Measurements from ENCODE around the gene EI24. TPM values are rescaled to one million over a fixed set of nuclear protein-coding genes. Genes with fewer than 3 reads are reported as not detected.

Gene EI24
- total and polyA plus RNA-seq, 2 donors (not counting 3 experiments of a cell fraction or from before 2014, with no cell fraction given): 115 to 192 TPM

DNA sequence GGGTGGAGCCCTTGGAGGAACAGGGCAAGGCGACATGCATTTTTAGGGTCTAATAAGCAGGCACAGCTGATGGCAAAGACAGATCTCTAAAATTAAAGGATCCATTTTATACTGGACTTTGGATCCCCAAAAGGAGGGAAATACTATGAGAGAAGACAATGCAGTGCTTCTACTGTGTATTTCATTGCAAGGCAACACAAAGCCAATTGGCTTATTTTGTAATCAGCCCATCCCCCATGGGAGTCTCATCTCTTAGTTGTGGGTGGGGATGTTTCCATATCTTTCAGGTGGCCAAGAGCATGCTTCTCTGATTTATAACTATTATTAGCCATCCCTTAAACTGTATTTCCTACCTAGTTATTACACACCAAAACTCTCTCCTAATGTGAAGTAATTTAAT is 18.5 kb upstream of the EI24 start:
- no peaks in the 10 kb centered on the region for H4K20me1 ChIP-seq (replicated peaks; ENCODE audit: control insufficient read depth, extremely low read depth, insufficient read depth, low read length)
- POLR2A ChIA-PET: no interaction called here
- intact Hi-C loops (cut with micrococcal nuclease): no loop called here

More for the DNA sequence above, 18.5 kb upstream of the EI24 start:
- no peaks in the 10 kb centered on the region for H3K4me1 ChIP-seq (ENCODE audit: control insufficient read depth, extremely low read depth, insufficient read depth, low read length)
- no peaks in the 10 kb centered on the region for H3K36me3 ChIP-seq (ENCODE audit: control insufficient read depth in 2 of 2, extremely low read depth in 1 of 2, insufficient read depth in 2 of 2, low read length in 2 of 2)
- dilution Hi-C loops (cut with MboI; ENCODE audit: extremely low pct_ligation_motif_present, low sequenced_read_pairs): no loop called here
- no peak overlapping the region for H3K27ac ChIP-seq (ENCODE audit: insufficient read depth, low read depth, low read length)
- no peak for FAIRE-seq
- no peak overlapping the region for H3K9ac ChIP-seq (replicated peaks; ENCODE audit: extremely low read depth, insufficient read depth, low read length)
- peaks cover 0 to 2% of the 10 kb centered on the region in 2 experiments for H3K27me3 ChIP-seq (ENCODE audit: control insufficient read depth in 2 of 2, insufficient read depth in 2 of 2, low read length in 2 of 2)
- TF ChIP-seq GATA2 (IDR thresholded peaks at IDR 0.05; ENCODE audit: insufficient read depth, insufficient read length, low read depth, low read length): no peak
- TF ChIP-seq CTCF (IDR thresholded peaks at IDR 0.05; ENCODE audit: extremely low read depth in 1 of 2, insufficient read depth in 1 of 2, low read depth in 1 of 2, low read length in 2 of 2): no peak
- no peak for TF ChIP-seq POLR2AphosphoS5 (IDR thresholded peaks at IDR 0.05; ENCODE audit: insufficient read depth, low read depth, low read length)
- TF ChIP-seq JUN (IDR thresholded peaks at IDR 0.05; ENCODE audit: borderline replicate concordance, insufficient read depth, insufficient read length, low read depth): no peak
- TF ChIP-seq MAX (IDR thresholded peaks at IDR 0.05; ENCODE audit: insufficient read depth, insufficient read length): no peak
- TF ChIP-seq FOS (IDR thresholded peaks at IDR 0.05; ENCODE audit: borderline replicate concordance, insufficient read depth, low read length): no peak
- TF ChIP-seq EZH2 (IDR thresholded peaks at IDR 0.05; ENCODE audit: borderline replicate concordance, low read depth, low read length, severe bottlenecking): no peak
- no peak for TF ChIP-seq MYC (IDR thresholded peaks at IDR 0.05; ENCODE audit: low read depth, low read length)
- H3K79me2 ChIP-seq (ENCODE audit: control insufficient read depth, insufficient read depth, low read length): no peaks in the 10 kb centered on the region
- CTCF ChIA-PET: no interaction called here
- H3K4me3 ChIP-seq (replicated peaks in 1 of 3; ENCODE audit: insufficient read depth in 1 of 3, low read depth in 1 of 3, low read length in 3 of 3): no peak overlapping the region
- BruUV-seq (replicated peaks): no TSS peak
- no peak overlapping the region for H2AFZ ChIP-seq (ENCODE audit: low read depth, low read length)
- no peak overlapping the region for H3K4me2 ChIP-seq (ENCODE audit: insufficient read depth, low read length)
- DNase-seq (ENCODE audit: low read depth, low spot score): no peak
- H3K9me3 ChIP-seq (replicated peaks; ENCODE audit: control insufficient read depth, insufficient read depth, low read length): peaks cover 4% of the 10 kb centered on the region
- no peaks in the 10 kb centered on the region for H3K9me1 ChIP-seq (replicated peaks; ENCODE audit: control insufficient read depth, extremely low read depth, insufficient read depth, low read length)
